Measurements from ENCODE around the gene UGGT1. TPM values are rescaled to one million over a fixed set of nuclear protein-coding genes. Genes with fewer than 3 reads are reported as not detected.

The UGGT1 gene
- total and polyA plus RNA-seq, 2 experiments from 2014 or later = 11.5 to 65.0 TPM

GRCh38 chr2:128166746-128167353, 75.8 kb downstream of the UGGT1 start (continued):
- TF ChIP-seq CTCF (conservative IDR thresholded peaks at IDR 0.05; ENCODE audit: low read depth in 2 of 2) = no peak
- TF ChIP-seq EZH2phosphoT487 (IDR thresholded peaks at IDR 0.05; ENCODE audit: unreplicated experiment) = no peak
- no peak for TF ChIP-seq REST (IDR thresholded peaks at IDR 0.05; ENCODE audit: unreplicated experiment)
- TF ChIP-seq CREB1 (CRISPR knock-in tag; IDR thresholded peaks at IDR 0.05; ENCODE audit: low read depth) = no peak
- no peak for TF ChIP-seq ZNF331 (CRISPR knock-in tag; IDR thresholded peaks at IDR 0.05; ENCODE audit: low read depth)
- no peak for TF ChIP-seq ETS1 (IDR thresholded peaks at IDR 0.05)
- no peak for TF ChIP-seq ZNF114 (CRISPR knock-in tag; IDR thresholded peaks at IDR 0.05)
- no peak for TF ChIP-seq JUNB (IDR thresholded peaks at IDR 0.05; ENCODE audit: unreplicated experiment)
- no peak for TF ChIP-seq NANOG (IDR thresholded peaks at IDR 0.05; ENCODE audit: borderline replicate concordance)

DNA sequence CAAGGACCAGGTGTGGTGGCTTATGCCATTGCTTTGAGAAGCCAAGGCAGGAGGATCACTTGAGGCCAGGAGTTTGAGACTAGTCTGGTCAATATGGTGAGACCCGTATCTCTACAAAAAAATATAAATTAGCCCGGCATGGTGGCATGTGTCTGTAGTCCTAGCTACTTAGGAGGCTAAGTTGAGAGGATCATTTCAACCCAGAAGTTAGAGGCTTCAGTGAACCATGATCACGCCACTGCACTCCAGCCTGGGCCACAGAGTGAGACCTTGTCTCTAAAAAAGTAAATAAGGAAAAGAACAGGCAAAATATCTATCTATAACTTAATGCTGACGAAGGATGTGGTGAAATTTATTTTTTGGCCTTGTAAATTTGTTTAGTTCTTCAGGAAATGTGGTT, 78.1 kb downstream of the UGGT1 start:
- Histone ChIP-seq H2AFZ (no peak overlapping the region), H3F3A (replicated peaks; ENCODE audit: low read depth) (0 out of 2 replicates have a peak, but pooled peaks cover 2% of the 10 kb centered on the region), H3K27me3 (ENCODE audit: insufficient read depth) (no peaks in the 10 kb centered on the region), H3K4me2 (no peak overlapping the region), H3K27ac (ENCODE audit: low read depth) (no peak overlapping the region), H3K79me2 (replicated peaks; ENCODE audit: insufficient read depth) (no peaks in the 10 kb centered on the region), H3K4me1 (ENCODE audit: insufficient read depth) (no peaks in the 10 kb centered on the region), H3K4me3 (no peak overlapping the region), H3K9me2 (ENCODE audit: insufficient read depth) (no peaks in the 10 kb centered on the region), H4K20me1 (replicated peaks; ENCODE audit: insufficient read depth) (no peaks in the 10 kb centered on the region; the same call in 1 of the 2 replicates), H3K36me3 (ENCODE audit: insufficient read depth) (peaks cover 53% of the 10 kb centered on the region)
- Mint-ChIP-seq H3K4me3 (no peak overlapping the region), H3K4me1 (peaks cover 12% of the 10 kb centered on the region; the same call in 2 of the 3 replicates), H3K9me3 (no peaks in the 10 kb centered on the region), H3K27ac (no peak overlapping the region), H3K36me3 (ENCODE audit: low read depth) (peaks cover 60% of the 10 kb centered on the region), H3K27me3 (ENCODE audit: insufficient read depth, low read depth, poor library complexity) (no peaks in the 10 kb centered on the region)
- no peak for DNase-seq (ENCODE audit: low spot score)
- ATAC-seq = no peak
- TF ChIP-seq ETS1 (IDR thresholded peaks at IDR 0.05) (no peak), CTCF (conservative IDR thresholded peaks at IDR 0.05; ENCODE audit: low read depth in 2 of 2) (no peak), REST (IDR thresholded peaks at IDR 0.05; ENCODE audit: unreplicated experiment) (no peak)
